ENCODE data around the gene NR4A1. TPM values are rescaled to one million over a fixed set of nuclear protein-coding genes. Genes with fewer than 3 reads are reported as not detected.

NR4A1 gene
- total and polyA plus RNA-seq, 7 donors: 31.2 to 276 (median 65.9) TPM

- no peaks in the 10 kb centered on the region for H3K9me3 ChIP-seq
- peak; percentile 81 for DNase-seq
- peaks cover 0 to under 1% (median 0%) of the 10 kb centered on the region in 3 donors for H3K27me3 ChIP-seq
- peak overlapping the region; percentile 54 to 79 (median 62) for H3K27ac ChIP-seq
- TF ChIP-seq CTCF (IDR thresholded peaks at IDR 0.05) (peak; percentile 91 to 98 (median 98)), EP300 (IDR thresholded peaks at IDR 0.05) (no peak), POLR2AphosphoS5 (IDR thresholded peaks at IDR 0.05) (no peak), POLR2A (IDR thresholded peaks at IDR 0.05) (no peak)
- intact Hi-C loops (cut with DNase I): loop anchor here (1.0 kb wide), 1 partner anchor 58 kb away; no protein-coding TSS in a partner anchor
- H3K4me1 ChIP-seq: peaks cover 0 to 27% (median 7%) of the 10 kb centered on the region in 4 donors
- H3K4me3 ChIP-seq: no peak overlapping the region
- H3K36me3 ChIP-seq: peaks cover 0 to 5% (median 0%) of the 10 kb centered on the region in 4 donors
- WGBS, 2 donors: 38 to 42% methylated on average over 11 of the region's 11 CpGs
Measured at GRCh38 chr12:52082988-52083637, 31.9 kb downstream of the NR4A1 start.

GRCh38 chr12:52083638-52083996, 32.4 kb downstream of the NR4A1 start:
- intact Hi-C loops (cut with DNase I): loop anchor here (1.0 kb wide), 1 partner anchor 58 kb away; no protein-coding TSS in a partner anchor
- peak in 1 of 4 experiments; percentile 31 for TF ChIP-seq CTCF (IDR thresholded peaks at IDR 0.05)
- no peak for TF ChIP-seq EP300 (IDR thresholded peaks at IDR 0.05)
- no peak overlapping the region for H3K27ac ChIP-seq

DNA sequence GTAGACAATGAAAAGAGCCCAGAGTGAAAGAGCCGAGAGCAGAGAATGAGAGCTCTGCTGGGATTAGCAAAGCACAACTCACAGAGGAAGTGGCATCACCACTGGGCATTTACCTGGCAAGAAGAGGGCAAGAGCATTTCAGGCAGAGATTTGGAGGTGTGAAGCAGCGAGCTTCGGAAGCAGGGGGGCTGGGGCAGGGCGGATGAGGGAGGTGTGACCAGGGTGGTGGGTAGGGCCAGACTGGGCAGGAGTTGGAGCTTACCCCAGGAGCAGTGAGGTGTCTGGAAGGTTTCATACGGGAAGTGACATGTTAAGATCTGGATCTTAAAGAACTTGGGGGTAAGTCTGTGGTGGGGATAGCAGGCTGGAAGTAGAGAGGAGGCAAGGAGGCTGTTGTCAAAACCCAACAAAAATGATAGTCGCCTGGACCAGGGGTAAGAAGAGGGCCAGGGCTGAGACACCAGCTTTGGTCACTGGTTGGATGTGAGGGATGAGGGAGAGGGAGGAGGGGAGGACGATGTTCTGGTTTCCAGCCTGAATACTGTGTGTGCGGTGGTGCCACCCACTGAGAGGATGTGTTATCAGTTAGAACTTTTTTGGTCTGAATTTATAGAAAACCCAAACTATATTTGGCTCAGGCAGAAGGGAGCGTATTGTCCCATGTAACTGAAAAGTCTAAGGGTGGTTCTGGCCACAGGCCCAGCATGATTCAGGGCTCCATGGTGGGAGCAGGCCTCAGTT, 33.4 kb downstream of the NR4A1 start:
- peaks cover 0 to 27% (median 7%) of the 10 kb centered on the region in 4 donors for H3K4me1 ChIP-seq

More at GRCh38 chr12:52083638-52083996, 32.4 kb downstream of the NR4A1 start:
- no peaks in the 10 kb centered on the region for H3K36me3 ChIP-seq
- peaks cover 0 to 27% (median 7%) of the 10 kb centered on the region in 4 donors for H3K4me1 ChIP-seq
- H3K9me3 ChIP-seq: no peaks in the 10 kb centered on the region
- no peak for DNase-seq
- H3K27me3 ChIP-seq: peaks cover 0 to 6% (median 0%) of the 10 kb centered on the region in 3 donors
- H3K4me3 ChIP-seq: no peak overlapping the region
- 1 to 10% methylated on average over 2 of the region's 2 CpGs for WGBS, 2 donors

DNA sequence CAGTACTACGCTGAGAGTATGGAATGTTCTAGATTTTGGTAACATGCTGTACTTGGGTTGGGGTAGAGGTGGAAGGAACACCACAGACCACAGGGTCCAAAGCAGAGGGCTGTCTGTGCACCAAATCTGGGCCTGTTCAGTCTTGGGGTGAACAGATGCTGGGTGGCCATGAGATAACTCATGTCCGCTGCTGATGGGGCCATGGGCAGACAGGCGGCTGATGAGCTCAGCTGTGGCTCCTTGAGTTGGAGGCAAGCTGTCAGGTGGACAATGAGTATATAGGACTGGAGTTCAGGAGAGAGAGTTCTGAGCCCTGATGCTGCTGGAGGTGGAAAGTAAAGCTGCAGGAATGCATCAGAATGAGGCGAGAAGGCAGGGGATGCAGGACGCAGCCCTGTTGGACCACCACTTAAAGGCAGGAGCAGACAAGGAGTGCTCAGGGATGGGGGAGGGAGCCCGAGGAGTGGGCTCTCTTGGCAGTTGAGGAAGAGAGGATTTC, 34.5 kb downstream of the NR4A1 start:
- intact Hi-C loops (cut with DNase I): no loop called here
- Histone ChIP-seq H3K27ac (no peak overlapping the region), H3K9me3 (no peaks in the 10 kb centered on the region), H3K36me3 (no peaks in the 10 kb centered on the region), H3K27me3 (peaks cover 0 to 23% (median 0%) of the 10 kb centered on the region in 3 donors), H3K4me1 (peaks cover 0 to 27% (median 7%) of the 10 kb centered on the region in 4 donors), H3K4me3 (no peak overlapping the region)
- TF ChIP-seq POLR2AphosphoS5 (IDR thresholded peaks at IDR 0.05) (no peak), POLR2A (IDR thresholded peaks at IDR 0.05) (no peak), EP300 (IDR thresholded peaks at IDR 0.05) (no peak), CTCF (IDR thresholded peaks at IDR 0.05) (no peak)
- no peak for DNase-seq
- 89 to 91% methylated on average over 6 of the region's 6 CpGs for WGBS, 2 donors

More for the DNA sequence above, 33.4 kb downstream of the NR4A1 start:
- no peak overlapping the region for H3K4me3 ChIP-seq
- H3K36me3 ChIP-seq: no peaks in the 10 kb centered on the region
- H3K9me3 ChIP-seq: no peaks in the 10 kb centered on the region
- H3K27ac ChIP-seq: no peak overlapping the region
- intact Hi-C loops (cut with DNase I): no loop called here
- H3K27me3 ChIP-seq: peaks cover 0 to 15% (median 0%) of the 10 kb centered on the region in 3 donors
- no peak for TF ChIP-seq POLR2AphosphoS5 (IDR thresholded peaks at IDR 0.05)
- TF ChIP-seq CTCF (IDR thresholded peaks at IDR 0.05): no peak
- TF ChIP-seq EP300 (IDR thresholded peaks at IDR 0.05): no peak
- no peak for DNase-seq
- WGBS, 2 donors: 90 to 93% methylated on average over 9 of the region's 9 CpGs
